ENCODE results near the gene NETO2.
"Not testable (repeated sequence)": the region's sequence is repeated elsewhere in the genome, so short reads cannot be mapped to it uniquely, and the experiment has no call there.

NETO2 gene

GRCh38 chr16:47136099-47136842 is 7.5 kb downstream of the NETO2 start:
- no peak for DNase-seq (ENCODE audit: low read depth, low spot score)

GRCh38 chr16:47134550-47134949 is 9.2 kb downstream of the NETO2 start:
- no peak for DNase-seq (ENCODE audit: low read depth, low spot score)

GRCh38 chr16:47132308-47132707 is 11.4 kb downstream of the NETO2 start:
- DNase-seq (ENCODE audit: low read depth, low spot score): no peak

- no peak for DNase-seq (ENCODE audit: low read depth, low spot score)
Observed at GRCh38 chr16:47129755-47130435, 13.8 kb downstream of the NETO2 start.

- no peak for DNase-seq (ENCODE audit: low read depth, low spot score)
Observed at GRCh38 chr16:47127541-47127940, 16.2 kb downstream of the NETO2 start.

GRCh38 chr16:47125757-47126156 is 18.0 kb downstream of the NETO2 start:
- no peak for DNase-seq (ENCODE audit: low read depth, low spot score)

DNA sequence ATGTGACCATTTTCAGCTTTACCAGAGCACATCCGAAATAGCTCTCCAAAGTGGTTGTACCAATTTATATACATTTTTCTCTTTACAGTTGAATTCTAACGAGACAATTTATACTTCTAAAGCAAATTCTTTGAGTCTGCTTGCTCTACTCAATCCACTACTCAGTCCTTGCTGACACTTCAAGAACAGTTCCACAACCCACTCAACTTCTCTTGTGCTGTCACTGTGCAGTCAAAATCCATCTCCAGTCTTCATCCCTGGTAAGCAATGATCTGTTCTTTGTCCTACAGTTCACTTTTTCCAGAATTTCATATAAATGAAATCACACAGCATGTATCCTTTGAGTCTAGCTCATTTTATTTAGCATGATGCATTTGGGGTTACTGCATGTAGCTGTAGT is 30.6 kb downstream of the NETO2 start:
- DNase-seq (ENCODE audit: low read depth, low spot score): no peak

- no peak for DNase-seq (ENCODE audit: low read depth, low spot score)
Observed at GRCh38 chr16:47110939-47111338, 32.8 kb downstream of the NETO2 start.

DNA sequence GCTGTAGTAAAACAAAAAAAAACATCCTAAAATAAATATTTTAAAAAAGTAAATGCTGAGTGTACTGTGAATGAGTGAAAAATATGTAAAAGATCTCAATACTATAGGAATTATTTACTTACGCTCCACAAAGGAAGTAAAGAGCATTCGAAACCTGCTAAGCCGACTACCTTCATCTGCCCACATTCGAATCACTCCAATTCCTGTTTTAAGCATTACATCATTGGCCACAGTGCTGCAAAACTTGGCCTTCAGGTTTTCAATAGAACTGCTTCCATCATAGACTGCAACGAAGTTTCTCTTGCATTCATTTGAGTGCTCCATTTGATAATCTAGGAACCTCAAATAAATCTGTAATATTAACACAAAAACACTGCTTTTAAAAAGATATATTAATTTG is 34.4 kb downstream of the NETO2 start:
- no peak for DNase-seq (ENCODE audit: low read depth, low spot score)

DNA sequence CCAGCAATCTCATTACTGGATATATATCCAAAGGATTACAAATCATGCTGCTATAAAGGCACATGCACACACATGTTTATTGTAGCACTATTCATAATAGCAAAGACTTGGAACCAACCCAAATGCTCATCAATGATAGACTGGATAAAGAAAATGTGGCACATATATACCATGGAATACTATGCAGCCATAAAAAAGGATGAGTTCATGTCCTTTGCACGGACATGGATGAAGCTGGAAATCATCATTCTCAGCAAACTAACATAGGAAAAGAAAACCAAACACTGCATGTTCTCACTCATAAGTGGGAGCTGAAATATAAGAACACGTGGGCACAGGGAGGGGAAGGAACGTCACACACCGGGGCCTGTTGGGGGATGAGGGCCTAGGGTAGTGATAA is 40.8 kb downstream of the NETO2 start:
- DNase-seq (ENCODE audit: low read depth, low spot score): not testable (repeated sequence)

DNA sequence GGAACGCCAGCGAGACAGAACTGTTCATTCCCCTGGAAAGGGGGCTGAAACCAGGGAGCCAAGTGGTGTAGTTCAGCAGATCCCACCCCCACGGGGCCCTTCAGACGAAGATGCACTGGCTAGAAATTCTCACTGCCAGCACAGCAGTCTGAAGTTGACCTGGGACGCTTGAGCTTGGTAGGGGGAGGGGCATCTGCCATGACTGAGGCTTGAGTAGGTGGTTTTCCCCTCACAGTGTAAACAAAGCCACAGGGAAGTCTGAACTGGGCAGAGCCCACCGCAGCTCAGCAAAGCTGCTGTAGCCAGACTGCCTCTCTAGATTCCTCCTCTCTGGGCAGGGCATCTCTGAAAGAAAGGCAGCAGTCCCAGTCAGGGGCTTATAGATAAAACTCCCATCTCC is 46.6 kb downstream of the NETO2 start:
- not testable (repeated sequence) for DNase-seq (ENCODE audit: low read depth, low spot score)

- no peak for DNase-seq (ENCODE audit: low read depth, low spot score)
Observed at GRCh38 chr16:47096297-47096696, 47.4 kb downstream of the NETO2 start.

GRCh38 chr16:47084198-47084597 is 59.5 kb downstream of the NETO2 start:
- DNase-seq (ENCODE audit: low read depth, low spot score): no peak

DNA sequence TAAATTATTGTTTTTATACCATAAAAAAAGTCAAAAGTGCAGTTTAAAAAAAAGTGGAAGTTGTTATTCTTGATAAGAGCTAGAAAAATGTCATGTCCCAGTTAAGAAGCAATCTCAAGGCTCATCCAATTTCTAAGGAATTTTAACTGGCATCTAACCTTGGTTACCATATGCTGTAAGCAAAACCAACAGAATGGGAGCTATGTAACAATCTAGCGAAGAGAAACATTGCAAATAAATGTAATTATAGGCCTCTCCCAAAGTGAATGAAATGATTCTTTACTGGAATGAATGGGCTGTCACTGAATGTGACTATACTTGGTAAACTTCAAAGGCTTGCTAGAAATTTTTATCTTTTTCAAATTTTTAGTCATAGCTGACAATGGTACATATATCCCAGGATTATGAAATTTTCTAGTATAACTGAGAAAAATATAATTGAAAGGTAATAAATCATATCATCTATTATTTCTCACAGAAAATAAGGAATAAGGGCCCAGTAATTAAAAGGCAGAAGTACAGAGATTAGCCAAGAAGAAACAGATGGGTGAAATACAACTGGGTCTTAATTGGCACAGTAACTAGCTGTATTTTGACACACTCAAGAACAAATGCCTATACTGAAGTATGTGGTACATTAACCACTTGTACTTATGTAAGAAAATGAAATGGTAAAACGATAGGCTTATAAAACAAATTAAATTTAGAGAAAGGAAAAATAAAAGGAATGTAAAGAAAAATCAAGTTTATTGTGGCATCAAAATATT is 61.5 kb downstream of the NETO2 start:
- DNase-seq (ENCODE audit: low read depth, low spot score): no peak

GRCh38 chr16:47081115-47081514 is 62.6 kb downstream of the NETO2 start:
- DNase-seq (ENCODE audit: low read depth, low spot score): no peak

GRCh38 chr16:47079860-47080259 is 63.9 kb downstream of the NETO2 start:
- no peak for DNase-seq (ENCODE audit: low read depth, low spot score)

GRCh38 chr16:47073223-47074155 is 70.3 kb downstream of the NETO2 start:
- no peak for DNase-seq (ENCODE audit: low read depth, low spot score)

GRCh38 chr16:47072158-47072557 is 71.6 kb downstream of the NETO2 start:
- DNase-seq (ENCODE audit: low read depth, low spot score): no peak

- DNase-seq (ENCODE audit: low read depth, low spot score): no peak
Observed at GRCh38 chr16:47069841-47070584, 73.7 kb downstream of the NETO2 start.

GRCh38 chr16:47069313-47069712 is 74.4 kb downstream of the NETO2 start:
- no peak for DNase-seq (ENCODE audit: low read depth, low spot score)

DNA sequence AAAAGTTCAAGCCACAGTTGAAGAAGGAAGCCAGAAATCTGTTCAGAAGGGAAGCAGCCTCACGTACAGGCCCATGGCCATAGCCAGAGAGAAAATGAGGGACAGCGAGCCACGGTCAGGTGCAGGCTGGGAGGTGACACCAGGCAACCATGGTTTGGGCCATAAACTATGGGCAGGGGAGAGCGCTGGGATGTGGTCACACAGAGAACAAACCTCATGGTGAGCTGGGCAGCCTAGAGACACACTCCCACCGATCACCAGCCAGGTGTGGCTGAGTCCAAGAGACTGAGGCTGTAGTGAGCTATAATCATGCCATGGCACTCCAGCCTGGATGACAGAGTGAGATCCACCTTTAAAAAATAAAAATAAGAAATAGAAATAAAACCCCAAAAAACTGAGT is 76.5 kb downstream of the NETO2 start:
- DNase-seq (ENCODE audit: low read depth, low spot score): no peak
